ENCODE data around the gene STRIT1.

- no peak for TF ChIP-seq CTCF (conservative IDR thresholded peaks at IDR 0.05 in 1 of 2, IDR thresholded peaks at IDR 0.05 in 1 of 2; ENCODE audit: extremely low read depth in 1 of 2, insufficient read depth in 1 of 2, low read depth in 1 of 2, low read length in 2 of 2)
- TF ChIP-seq EZH2 (IDR thresholded peaks at IDR 0.05; ENCODE audit: borderline replicate concordance, low read length) = no peak
Observed at GRCh38 chr3:155307183-155307582, 13.7 kb upstream of the STRIT1 start.
